ENCODE measurements around the gene KHNYN. TPM values are rescaled to one million over a fixed set of nuclear protein-coding genes. Genes with fewer than 3 reads are reported as not detected.

The KHNYN gene
- total and polyA plus RNA-seq, 2 experiments from 2014 or later, result 2.7 to 28.1 TPM

- no peak overlapping the region for H3K27ac Mint-ChIP-seq
- TF ChIP-seq ETS1 (IDR thresholded peaks at IDR 0.05) (no peak), EZH2 (IDR thresholded peaks at IDR 0.05; ENCODE audit: low read depth, unreplicated experiment) (no peak), ZNF114 (CRISPR knock-in tag; IDR thresholded peaks at IDR 0.05) (no peak), CTCF (conservative IDR thresholded peaks at IDR 0.05; ENCODE audit: low read depth in 2 of 2) (peak in 1 of 2 experiments; percentile 11; a peak in 1 of 4 replicates)
These were observed 7.4 kb downstream of the KHNYN start for GRCh38 chr14:24437020-24437735.

GRCh38 chr14:24437736-24438067, 7.9 kb downstream of the KHNYN start:
- H3K4me3 ChIP-seq, result no peak overlapping the region
- no peak overlapping the region for H2AFZ ChIP-seq
- no peaks in the 10 kb centered on the region for H3K27me3 ChIP-seq (ENCODE audit: insufficient read depth)
- no peak overlapping the region for H3K27ac Mint-ChIP-seq
- DNase-seq (ENCODE audit: low spot score) (no peak), ATAC-seq (no peak)
- H3K4me1 Mint-ChIP-seq, result peaks cover 9% of the 10 kb centered on the region; the same call in 2 of the 3 replicates
- peaks cover 7% of the 10 kb centered on the region; the same call in 1 of the 2 replicates for H3F3A ChIP-seq (replicated peaks; ENCODE audit: low read depth)
- peaks cover 43% of the 10 kb centered on the region for H3K36me3 Mint-ChIP-seq (ENCODE audit: low read depth)
- peaks cover 8% of the 10 kb centered on the region for H3K4me1 ChIP-seq (ENCODE audit: insufficient read depth)
- H3K9me2 ChIP-seq (ENCODE audit: insufficient read depth), result no peaks in the 10 kb centered on the region
- no peak overlapping the region for H3K4me3 Mint-ChIP-seq
- H4K20me1 ChIP-seq (replicated peaks; ENCODE audit: insufficient read depth), result no peaks in the 10 kb centered on the region; the same call in 1 of the 2 replicates
- no peak overlapping the region for H3K4me2 ChIP-seq
- H3K79me2 ChIP-seq (replicated peaks; ENCODE audit: insufficient read depth), result peaks cover 10% of the 10 kb centered on the region; the same call in 1 of the 2 replicates
- H3K27ac ChIP-seq (ENCODE audit: low read depth), result no peak overlapping the region
- peaks cover 13% of the 10 kb centered on the region for H3K27me3 Mint-ChIP-seq (ENCODE audit: insufficient read depth, low read depth, poor library complexity)
- no peaks in the 10 kb centered on the region for H3K9me3 Mint-ChIP-seq
- H3K36me3 ChIP-seq (ENCODE audit: insufficient read depth), result peaks cover 7% of the 10 kb centered on the region; the same call in 1 of the 2 replicates
- TF ChIP-seq NANOG (IDR thresholded peaks at IDR 0.05; ENCODE audit: borderline replicate concordance), result no peak
- no peak for TF ChIP-seq ZNF114 (CRISPR knock-in tag; IDR thresholded peaks at IDR 0.05)
- TF ChIP-seq ZNF331 (CRISPR knock-in tag; IDR thresholded peaks at IDR 0.05; ENCODE audit: low read depth), result no peak
- no peak for TF ChIP-seq EZH2 (IDR thresholded peaks at IDR 0.05; ENCODE audit: low read depth, unreplicated experiment)
- TF ChIP-seq JUNB (IDR thresholded peaks at IDR 0.05; ENCODE audit: unreplicated experiment), result no peak

More at GRCh38 chr14:24437020-24437735, 7.4 kb downstream of the KHNYN start:
- Mint-ChIP-seq H3K27me3 (ENCODE audit: insufficient read depth, low read depth, poor library complexity) (peaks cover 11% of the 10 kb centered on the region), H3K4me3 (no peak overlapping the region), H3K4me1 (peaks cover 9% of the 10 kb centered on the region; the same call in 2 of the 3 replicates), H3K36me3 (ENCODE audit: low read depth) (peaks cover 43% of the 10 kb centered on the region), H3K9me3 (no peaks in the 10 kb centered on the region)
- Histone ChIP-seq H3K4me1 (ENCODE audit: insufficient read depth) (peaks cover 8% of the 10 kb centered on the region), H3K36me3 (ENCODE audit: insufficient read depth) (peaks cover 7% of the 10 kb centered on the region; the same call in 1 of the 2 replicates), H3K4me3 (no peak overlapping the region), H3K79me2 (replicated peaks; ENCODE audit: insufficient read depth) (peaks cover 10% of the 10 kb centered on the region; the same call in 1 of the 2 replicates), H3K27me3 (ENCODE audit: insufficient read depth) (no peaks in the 10 kb centered on the region), H3K9me2 (ENCODE audit: insufficient read depth) (no peaks in the 10 kb centered on the region), H2AFZ (no peak overlapping the region), H3F3A (replicated peaks; ENCODE audit: low read depth) (peaks cover 7% of the 10 kb centered on the region; the same call in 1 of the 2 replicates), H4K20me1 (replicated peaks; ENCODE audit: insufficient read depth) (no peaks in the 10 kb centered on the region; the same call in 1 of the 2 replicates), H3K4me2 (no peak overlapping the region), H3K27ac (ENCODE audit: low read depth) (no peak overlapping the region)
- ATAC-seq (no peak), DNase-seq (ENCODE audit: low spot score) (peak; percentile 9)
